ENCODE measurements around the gene TTC9B.

GRCh38 chr19:40213882-40214570, 4.2 kb downstream of the TTC9B start:
- TF ChIP-seq POLR2A (IDR thresholded peaks at IDR 0.05; ENCODE audit: low read depth, low read length) (no peak), CTCF (conservative IDR thresholded peaks at IDR 0.05; ENCODE audit: low read depth, low read length) (no peak), FOS (IDR thresholded peaks at IDR 0.05; ENCODE audit: low read depth, low read length) (no peak), CEBPB (IDR thresholded peaks at IDR 0.05; ENCODE audit: low read depth, low read length) (no peak), RFX5 (IDR thresholded peaks at IDR 0.05; ENCODE audit: low read depth, low read length) (no peak), SMC3 (IDR thresholded peaks at IDR 0.05; ENCODE audit: low read depth, low read length) (no peak), BHLHE40 (IDR thresholded peaks at IDR 0.05; ENCODE audit: low read depth, low read length) (no peak), MXI1 (IDR thresholded peaks at IDR 0.05; ENCODE audit: borderline replicate concordance, low read depth, low read length) (no peak), MAFK (IDR thresholded peaks at IDR 0.05; ENCODE audit: low read depth, low read length) (no peak), RAD21 (IDR thresholded peaks at IDR 0.05; ENCODE audit: low read length) (no peak), USF2 (IDR thresholded peaks at IDR 0.05; ENCODE audit: low read depth, low read length) (no peak), CHD1 (IDR thresholded peaks at IDR 0.05; ENCODE audit: low read depth, low read length) (no peak), ELK1 (IDR thresholded peaks at IDR 0.05; ENCODE audit: borderline replicate concordance, low read depth, low read length) (no peak), MAZ (IDR thresholded peaks at IDR 0.05; ENCODE audit: borderline replicate concordance, low read depth, low read length) (no peak)
